Measurements from ENCODE around the gene AVL9.
"Not testable (repeated sequence)": the region's sequence is repeated elsewhere in the genome, so short reads cannot be mapped to it uniquely, and the experiment has no call there.

AVL9 gene

DNA sequence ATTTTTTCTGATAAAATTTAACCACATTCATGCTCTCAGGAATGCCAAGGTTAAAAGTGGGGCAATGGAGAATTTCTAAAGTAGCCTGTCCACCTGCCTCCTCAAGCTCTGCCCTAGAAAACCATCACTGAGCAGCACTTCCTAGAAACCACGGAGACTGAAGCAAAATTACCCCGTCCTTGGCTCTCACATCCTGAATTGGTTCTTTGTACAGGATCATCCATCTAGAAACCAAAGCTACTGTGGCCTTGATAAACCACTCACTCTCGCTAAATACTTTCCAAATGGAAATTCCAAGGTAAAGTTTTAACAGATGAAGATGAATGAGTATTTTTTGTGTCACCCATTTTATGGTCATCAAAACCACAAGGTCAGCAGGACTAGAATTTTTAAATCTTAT, 96.6 kb downstream of the AVL9 start:
- no peak for DNase-seq (ENCODE audit: low read depth)

DNA sequence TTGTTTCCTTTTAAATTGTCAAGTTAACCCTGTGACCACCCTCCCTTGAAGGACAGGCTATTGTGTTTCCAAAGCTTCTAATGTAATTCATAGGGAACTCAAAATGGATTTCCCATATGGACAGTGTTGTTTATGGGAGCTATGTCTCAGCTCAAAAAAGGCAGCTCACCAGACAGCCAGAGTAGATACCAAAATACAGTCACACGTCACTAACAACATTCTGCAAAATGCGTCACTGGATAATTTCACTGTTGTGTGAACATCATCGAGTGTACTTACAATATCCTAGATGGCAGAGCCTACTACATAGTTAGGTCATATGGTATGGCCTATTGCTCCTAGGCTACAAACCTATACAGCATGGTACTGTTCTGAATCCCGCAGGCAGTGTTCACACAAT, 97.4 kb downstream of the AVL9 start:
- DNase-seq (ENCODE audit: low read depth) = no peak

DNA sequence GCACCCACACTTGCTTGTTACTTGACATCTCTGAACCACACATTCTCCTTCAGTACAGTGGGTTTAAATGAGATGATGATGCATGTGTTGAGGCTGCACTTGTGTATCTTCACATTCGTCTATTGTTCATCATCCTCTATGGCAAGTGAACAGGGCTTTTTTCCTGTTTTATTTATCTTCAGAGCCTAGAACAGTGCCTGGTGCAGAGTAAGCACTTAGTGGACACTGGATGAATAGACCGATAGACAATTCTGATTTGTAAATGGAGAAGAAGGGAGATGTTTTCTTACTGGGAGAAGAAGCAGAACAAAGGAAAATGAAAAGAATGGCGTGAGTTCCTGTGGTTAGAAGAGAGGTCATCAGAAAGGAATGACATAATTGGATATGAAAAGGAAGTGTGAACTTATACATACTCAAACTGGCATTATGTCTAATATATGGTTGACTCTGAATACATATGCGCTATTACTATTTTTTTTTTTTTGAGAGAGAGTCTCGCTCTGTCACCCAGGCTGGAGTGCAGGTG, 99.7 kb downstream of the AVL9 start:
- no peak for DNase-seq (ENCODE audit: low read depth)

DNA sequence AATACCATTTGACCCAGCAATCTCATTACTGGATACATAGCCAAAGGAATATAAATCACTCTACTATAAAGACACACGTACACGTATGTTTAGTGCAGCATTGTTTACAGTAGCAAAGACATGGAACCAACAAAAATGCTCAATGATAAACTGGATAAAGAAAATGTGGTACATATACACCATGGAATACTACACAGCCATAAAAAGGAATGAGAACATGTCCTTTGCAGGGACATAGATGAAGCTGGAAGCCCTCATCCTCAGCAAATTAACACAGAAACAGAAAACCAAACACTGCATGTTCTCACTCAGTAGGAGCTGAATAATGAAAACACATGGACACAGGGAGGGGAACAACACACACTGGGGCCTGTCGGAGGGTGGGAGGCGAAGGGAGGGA, 105.9 kb downstream of the AVL9 start:
- not testable (repeated sequence) for DNase-seq (ENCODE audit: low read depth)

DNA sequence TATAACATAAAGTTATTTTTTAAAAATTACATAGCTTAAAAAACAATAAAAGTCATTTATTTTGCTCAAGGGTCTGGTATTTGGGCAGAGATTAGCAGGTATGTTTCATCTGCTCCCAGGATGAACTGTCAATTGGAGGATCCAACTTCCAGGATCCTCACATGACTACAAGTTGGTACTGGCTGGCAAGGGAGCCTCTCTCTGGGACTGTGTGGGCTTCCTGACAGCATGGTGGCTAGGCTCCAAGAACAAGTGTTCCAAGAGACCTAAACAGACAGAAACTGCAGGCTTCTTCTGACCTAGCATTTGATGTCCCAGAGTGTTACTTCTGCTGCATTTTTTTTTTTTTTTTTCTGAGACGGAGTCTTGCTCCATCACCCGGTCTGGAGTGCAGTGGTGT, 107.2 kb downstream of the AVL9 start:
- no peak for DNase-seq (ENCODE audit: low read depth)

DNA sequence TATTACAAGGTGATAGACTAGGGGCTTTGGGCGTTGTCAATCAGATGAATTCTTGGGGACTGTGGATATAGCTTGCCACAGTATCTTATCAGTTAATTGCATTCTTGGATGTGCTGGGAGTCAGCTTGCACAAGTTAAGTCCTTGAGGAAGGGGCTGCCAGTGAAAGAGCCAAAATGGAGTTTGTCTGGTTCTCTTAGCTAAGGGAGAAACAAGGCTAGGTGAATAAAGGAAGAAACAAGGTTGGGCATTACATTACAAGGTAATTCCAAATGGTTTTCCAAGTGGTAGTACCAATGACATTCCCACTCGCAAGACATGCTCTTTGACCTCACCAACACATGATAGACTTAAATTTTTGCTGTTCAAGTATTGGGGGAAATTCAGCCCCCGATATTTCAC, 108.2 kb downstream of the AVL9 start:
- not testable (repeated sequence) for DNase-seq (ENCODE audit: low read depth)

DNA sequence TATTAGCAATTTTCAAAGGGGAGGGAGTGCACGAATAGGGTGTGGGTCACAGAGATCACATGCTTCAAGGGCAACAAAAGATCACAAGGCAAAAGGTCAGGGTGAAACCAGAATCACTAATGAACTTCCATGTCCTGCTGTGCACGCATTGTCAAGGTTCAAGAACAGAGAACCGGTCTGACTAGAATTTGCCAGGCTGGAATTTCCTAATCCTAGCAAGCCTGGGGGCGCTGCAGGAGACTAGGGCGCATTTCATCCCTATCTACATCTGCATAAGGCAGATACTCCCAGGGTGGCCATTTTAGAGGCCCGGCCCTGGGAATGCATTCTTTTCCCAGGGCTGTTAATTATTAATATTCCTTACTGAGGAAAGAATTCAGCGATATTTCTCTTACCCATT, 108.8 kb downstream of the AVL9 start:
- DNase-seq (ENCODE audit: low read depth) = not testable (repeated sequence)

DNA sequence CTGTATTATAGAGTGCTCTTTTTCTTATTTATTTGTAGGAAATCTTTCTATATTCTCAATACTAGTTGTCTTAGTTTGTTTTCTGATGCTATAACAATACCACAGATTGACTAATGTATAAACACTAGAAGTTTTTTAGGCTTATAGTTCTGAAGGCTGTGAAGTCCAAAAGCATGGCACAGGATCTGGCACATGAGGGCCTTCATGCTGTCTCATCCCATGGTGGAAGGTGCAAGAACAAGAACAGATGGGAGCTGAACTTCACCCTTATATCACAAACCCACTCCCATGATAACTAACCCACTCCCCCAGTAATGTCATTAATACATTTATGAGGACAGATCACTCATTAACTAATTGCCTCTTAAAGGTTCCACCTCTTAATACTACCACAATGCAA, 109.7 kb downstream of the AVL9 start:
- DNase-seq (ENCODE audit: low read depth) = no peak

DNA sequence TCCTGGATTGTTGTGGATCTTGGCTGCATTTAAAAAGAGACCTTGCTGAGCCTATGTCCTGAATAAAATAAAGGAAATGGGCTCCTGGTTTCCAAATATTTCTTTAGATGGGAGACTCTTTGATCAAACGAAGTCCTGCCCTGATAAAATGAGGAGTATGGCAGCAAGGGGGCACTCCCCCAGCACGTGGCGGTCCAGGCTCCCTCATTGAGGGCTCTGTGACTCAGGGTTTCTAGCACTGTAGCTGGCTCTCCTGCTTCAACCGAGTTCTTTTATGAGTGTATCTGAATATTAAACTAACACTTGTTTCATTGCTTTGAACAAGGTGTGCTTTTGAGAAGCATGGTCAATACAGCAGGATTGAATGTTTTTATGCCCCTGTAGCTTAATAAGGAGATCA, 114.2 kb downstream of the AVL9 start:
- no peak for DNase-seq (ENCODE audit: low read depth)

DNA sequence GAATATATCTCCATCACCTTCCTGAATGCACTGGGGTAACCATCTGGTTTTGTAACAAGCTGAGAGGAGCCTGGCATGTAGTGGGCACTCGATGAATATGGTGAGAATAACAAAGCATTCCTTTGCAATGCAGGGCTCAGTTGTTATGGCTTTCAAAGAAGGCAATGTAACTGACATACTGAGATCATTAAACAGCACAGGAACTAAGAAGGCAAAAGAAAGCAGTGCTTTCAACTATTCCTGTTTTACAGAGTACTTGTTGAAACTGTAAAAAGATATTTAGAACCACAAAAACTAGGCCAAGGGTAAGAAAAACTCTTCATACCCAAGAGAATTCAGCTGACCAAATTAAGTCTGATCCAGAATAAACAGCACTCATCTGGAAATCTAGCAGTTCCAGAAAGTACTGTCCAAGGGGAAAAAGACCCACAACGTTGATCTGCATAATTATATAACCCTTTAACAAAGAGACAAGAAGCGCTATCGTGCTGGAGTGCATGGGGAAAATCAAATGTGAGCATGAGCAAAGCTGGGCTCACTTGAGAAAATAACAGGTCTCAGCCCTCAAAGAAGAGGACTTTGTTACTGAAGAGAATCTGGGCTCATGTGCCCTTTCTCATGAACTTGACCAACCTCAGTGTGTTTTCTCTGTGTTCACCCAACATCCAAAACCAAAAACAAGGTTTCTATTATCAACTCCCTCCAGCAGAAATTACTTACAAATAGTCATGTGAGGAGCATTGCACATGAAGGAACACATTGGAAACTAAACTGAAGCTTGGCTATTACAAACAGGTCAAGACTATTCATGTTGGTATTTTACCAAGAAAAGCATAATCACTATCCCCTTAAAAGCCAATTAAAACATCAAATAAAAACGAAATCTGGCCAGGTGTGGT, 116.2 kb downstream of the AVL9 start:
- no peak for DNase-seq (ENCODE audit: low read depth)

DNA sequence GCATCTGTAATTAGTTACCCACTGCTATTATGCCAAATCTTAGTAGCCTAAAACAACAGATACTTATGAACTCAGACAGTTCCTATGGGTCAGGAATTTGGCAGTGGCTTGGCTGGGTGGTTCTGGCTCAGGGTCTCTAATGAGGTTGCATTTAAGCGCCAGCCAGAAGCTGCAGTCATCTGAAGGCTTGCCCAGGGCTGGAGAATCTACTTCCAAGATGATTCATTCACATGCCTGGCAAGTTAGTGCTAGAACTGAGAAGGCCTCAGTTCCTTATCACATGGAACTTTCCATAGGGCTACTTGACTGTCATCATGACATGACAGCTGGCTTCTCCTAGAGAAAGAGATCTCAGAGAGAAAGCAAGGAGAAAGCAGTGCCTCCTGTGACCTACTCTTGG, 121.3 kb downstream of the AVL9 start:
- no peak for DNase-seq (ENCODE audit: low read depth)

DNA sequence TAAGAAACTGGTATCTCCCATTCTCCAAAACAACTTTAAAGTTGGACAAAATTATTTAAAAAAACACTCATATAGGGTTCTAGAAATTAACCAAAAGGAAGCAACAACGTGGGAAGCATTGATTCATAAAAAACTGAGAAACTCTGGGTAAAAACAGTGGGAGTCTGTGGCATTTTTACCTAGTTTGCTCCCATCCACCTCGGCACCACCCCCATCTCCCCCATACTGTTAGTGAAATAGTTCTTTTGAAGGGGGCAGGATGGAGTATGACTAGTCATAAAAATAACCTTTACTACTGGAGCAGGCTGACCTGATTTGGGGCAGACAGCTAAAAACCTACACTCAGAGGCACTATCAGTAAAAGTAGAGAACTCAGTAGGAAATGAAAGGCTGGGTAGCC, 123.2 kb downstream of the AVL9 start:
- DNase-seq (ENCODE audit: low read depth) = no peak

DNA sequence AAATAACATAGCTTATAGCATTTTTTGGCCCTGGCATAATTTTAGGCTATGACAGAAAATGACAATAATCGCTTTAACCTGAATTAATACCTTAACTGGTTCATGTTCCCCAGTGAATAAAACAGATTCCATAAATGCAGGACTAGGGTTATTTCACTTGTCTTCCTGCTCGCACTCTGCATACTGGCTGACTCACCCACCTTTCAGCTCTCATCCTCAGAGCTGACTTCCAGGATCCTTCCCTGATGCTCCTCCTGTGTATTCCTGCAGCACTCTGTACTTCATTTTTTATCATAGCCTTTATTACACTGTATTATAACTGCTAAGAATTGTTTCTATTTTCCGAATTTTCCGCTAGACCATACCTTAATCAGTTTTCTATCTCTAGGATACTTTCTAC, 123.7 kb downstream of the AVL9 start:
- DNase-seq (ENCODE audit: low read depth) = no peak

DNA sequence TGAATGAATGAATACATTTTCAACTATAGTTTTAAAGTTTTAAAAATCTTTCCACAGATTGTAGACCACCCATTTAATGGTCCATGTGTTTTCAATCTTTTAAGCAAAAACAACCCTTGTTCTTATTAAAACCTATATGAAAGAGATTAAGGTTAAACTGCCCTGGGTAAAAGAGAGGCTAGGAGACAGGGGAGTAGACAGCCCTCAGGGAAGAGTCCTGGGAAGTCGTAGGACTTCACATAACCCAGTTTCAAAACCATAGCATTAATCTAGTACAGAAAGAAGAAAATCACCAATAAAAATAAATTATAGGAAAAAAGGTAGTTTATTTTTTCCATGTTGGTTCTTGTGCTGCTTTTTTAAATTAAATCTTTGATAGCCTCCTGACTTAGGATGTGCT, 124.1 kb downstream of the AVL9 start:
- not testable (repeated sequence) for DNase-seq (ENCODE audit: low read depth)

DNA sequence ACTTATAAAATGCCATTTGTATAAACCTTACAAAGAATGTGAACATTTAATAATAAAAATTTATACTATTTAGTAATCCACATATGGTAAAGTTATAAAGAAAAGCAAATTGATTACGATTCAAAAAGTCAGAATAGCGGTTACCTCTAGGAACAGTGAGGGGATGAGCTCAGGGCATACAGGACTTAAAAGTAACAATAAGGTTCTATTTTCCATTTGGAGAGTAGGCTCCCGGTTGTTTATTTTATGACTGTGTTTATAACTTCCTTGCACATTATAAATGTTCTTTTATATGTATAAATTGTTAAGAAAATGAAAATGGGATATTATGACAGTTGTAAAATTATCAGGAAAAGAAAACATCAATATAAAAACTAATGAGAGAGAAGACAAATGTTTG, 135.7 kb downstream of the AVL9 start:
- DNase-seq (ENCODE audit: low read depth) = no peak

DNA sequence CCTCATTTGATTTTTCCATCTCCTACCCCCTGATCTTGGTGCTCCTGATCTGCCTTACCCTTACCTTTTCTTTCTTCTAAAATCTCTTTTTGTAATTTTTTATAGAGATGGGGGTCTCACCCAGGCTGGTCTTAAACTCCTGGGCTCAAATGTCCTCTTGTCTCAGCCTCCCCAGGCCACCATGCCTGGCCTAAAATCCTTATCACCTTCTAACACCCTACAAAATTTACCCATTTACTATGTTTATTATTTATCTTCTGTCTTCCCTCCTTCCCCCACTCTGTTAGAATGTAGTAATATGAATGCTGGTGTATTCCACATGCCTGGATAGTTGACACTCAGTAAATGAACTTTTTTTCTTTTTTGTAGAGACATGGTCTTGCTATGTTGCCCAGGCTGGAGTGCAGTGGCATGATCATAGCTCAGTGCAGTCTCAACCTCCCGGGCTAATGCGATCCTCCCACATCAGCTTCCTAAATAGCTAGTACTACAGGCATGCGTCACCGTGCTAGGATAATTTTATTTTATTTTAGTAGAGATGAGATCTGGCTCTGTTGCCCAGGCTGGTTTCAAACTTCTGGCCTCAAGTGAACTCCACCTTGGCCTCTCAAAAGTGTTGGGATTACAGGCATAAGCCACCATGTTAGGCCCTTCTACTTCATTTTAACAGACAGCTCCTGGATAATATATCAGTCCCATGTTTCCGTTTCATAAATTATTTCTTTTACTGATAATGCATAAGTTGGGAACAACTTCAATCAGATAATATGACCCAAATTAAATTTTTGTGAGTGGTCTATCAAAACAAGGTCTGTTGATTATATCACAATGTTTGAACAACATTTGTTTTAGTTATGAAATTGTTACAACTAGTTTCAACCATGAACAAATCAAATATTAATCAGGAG, 136.6 kb downstream of the AVL9 start:
- DNase-seq (ENCODE audit: low read depth) = not testable (repeated sequence)

DNA sequence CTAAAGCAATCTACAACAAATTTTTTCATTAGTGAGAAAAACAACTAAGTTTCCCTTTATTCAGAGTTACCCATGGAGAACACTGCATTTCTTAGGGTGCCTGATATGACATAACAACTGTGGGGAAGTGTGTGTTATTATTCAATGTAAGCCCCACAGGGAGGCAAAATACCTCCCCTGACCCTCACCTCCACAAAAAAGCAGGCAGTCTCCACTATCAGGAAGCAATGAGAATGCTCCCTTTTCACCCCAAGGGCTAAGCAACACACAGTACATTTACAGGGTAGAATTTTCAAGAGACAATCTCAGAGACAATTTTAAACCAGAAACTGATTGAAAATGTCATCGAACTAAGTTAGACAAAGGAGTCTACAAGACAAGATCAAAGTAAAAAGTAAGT, 138.2 kb downstream of the AVL9 start:
- not testable (repeated sequence) for DNase-seq (ENCODE audit: low read depth)

DNA sequence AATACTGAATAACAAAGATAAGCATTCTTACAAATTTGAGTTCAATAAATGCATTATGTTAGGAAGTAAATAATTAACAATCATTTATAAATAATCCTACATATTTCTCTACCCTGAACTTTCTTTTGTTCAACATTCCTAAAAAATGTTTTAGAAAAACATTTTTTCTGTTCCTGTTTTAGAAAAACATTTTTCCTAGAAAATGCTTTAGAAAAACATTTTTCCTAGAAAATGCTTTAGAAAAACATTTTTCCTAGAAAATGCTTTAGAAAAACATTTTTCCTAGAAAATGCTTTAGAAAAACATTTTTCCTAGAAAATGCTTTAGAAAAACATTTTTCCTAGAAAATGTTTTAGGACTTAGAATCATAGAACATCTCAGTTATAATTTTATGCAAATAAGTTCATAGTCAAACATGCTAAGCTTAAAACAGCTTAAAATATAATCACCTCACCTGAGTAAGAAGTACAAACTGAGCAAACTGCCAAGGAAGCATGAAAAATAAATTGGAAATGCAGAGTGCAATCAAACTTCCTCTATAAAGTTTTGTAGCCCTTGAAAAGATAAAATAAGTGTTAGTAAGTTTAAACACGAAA, 139.6 kb downstream of the AVL9 start:
- not testable (repeated sequence) for DNase-seq (ENCODE audit: low read depth)

DNA sequence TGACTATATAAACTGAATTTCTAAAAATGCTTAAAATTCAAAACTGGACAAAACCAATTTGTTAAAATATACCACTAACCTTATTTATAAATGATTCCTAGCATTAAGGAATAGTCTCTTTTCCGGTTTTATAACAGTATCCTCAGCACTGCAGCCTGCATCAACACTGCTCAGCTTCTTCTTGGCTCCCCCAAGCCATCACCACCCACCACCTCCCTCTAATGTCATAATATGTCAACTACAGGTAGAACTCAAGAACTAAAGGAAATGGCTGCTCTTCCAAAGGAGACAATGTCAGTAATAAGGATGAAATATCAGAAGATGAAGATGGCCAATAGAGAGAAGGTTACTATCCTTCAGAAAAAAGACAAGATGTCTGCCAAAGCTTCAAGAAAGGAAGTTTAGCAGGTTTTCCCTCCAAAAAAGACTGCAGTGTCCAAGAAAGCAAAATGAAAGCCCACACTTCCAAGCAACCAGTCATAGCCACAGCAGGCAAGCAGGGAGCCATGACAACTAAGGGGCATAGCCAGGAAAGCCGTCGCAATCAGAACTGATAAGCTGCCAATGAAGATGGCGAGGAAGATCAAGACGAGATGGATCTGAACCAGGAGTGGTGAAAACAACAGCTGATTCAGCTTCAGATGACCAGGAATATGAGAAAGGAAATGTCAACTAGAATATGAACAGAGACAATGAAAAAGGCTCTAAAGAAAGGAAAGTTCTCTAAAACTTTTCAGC, 141.6 kb downstream of the AVL9 start:
- DNase-seq (ENCODE audit: low read depth) = not testable (repeated sequence)

DNA sequence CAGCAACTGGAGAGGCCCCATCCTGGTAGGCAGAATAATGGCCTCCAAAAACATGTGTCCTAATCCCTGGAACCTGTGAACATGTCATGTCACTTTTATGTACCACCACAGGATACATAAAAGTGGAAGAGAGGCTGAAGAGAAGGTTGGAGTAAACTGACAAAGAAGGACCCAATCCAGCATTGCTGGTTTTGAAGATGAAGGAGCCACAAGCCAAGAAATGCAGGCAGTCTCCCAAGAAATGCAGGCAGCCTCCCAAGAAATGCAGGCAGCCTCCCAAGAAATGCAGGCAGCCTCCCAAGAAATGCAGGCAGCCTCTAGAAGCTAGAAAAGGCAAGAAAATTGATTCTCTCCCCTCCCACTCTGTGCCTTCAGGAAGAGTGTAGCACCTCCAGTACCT, 142.3 kb downstream of the AVL9 start:
- DNase-seq (ENCODE audit: low read depth) = not testable (repeated sequence)

Measured in activated T-helper 9 cell treated with anti-CD3 and anti-CD28 coated beads, Interleukin-2, amount 50 U/mL, for 16 hours (primary cell).